IPS-18c (cell line): Measurements from ENCODE around the gene TBC1D1.

Experiments used
- H3K4me3 ChIP-seq: 2 replicates; pipeline ENCODE4 v1.7.0; 2013; ENCODE audit warnings: low read depth, mild to moderate bottlenecking, low read length, moderate library complexity; ENCODE audit not compliant: insufficient read depth
- H3K9me3 ChIP-seq: one replicate; pipeline ENCODE4 v1.6.1; 2013; ENCODE audit warnings: mild to moderate bottlenecking, low read length, moderate library complexity; ENCODE audit not compliant: control insufficient read depth, insufficient read depth

TBC1D1 gene

DNA sequence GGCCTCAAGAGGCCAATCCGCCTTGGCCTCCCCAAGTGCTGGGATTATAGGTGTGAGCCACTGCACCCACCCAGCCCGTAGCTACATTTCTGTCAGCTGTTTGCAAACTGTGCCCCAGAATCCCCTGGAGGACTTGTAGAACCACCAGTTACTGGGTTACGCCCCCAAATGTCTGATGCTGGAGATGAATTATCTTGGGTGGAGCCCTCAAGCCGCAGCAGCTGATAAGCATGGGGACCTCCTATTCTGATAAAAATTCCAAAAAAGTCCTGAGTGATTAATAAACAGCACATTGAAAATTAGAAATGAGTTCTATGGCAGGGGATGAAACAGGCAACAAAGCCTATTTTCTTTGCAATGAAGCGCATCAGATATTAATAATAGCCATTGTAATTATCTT, 174.3 kb downstream of the TBC1D1 start:
- no peak overlapping the region for H3K4me3 ChIP-seq
- no peaks in the 10 kb centered on the region for H3K9me3 ChIP-seq

DNA sequence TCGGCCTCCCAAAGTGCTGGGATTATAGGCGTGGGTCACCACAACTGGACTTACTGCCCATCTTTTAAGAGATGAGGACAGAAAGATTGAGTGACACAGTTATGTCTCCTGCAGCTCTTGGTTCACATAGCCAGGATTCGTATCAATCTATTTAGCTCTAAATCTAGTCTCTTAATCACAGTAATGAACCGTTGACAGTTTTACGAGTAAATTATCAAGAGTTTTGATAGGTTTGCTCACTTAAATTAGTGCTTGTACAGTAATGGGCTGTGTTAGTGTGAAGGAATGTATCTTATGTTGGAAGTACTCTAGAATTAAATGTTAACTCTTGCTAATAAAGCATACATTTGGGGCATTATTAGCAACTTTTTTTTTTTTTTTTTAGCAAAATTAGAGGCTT, 175.0 kb downstream of the TBC1D1 start:
- Histone ChIP-seq H3K9me3 (no peaks in the 10 kb centered on the region), H3K4me3 (no peak overlapping the region)

GRCh38 chr4:38067499-38067898, 176.6 kb downstream of the TBC1D1 start:
- H3K9me3 ChIP-seq: no peaks in the 10 kb centered on the region

DNA sequence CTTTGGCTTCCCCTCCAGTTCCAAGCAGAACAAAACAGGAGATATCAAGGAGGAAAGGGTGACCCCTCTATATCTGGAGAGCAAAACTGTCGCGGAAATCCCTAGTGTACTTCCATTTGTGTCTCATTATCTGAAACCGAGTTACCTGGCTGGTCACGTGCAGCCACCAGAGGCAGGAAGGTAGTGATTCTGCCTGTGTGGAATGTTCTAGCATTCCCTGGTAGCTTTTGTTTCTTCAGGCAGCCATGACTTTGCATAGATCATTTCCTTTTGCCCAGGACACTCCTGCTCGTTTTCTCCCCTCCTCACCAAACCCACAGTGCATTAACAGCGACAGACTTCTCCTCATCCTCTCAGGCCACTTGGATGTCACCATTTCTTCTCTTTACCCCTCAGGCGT, 177.2 kb downstream of the TBC1D1 start:
- no peak overlapping the region for H3K4me3 ChIP-seq
- no peaks in the 10 kb centered on the region for H3K9me3 ChIP-seq

More at GRCh38 chr4:38067499-38067898, 176.6 kb downstream of the TBC1D1 start:
- no peak overlapping the region for H3K4me3 ChIP-seq

DNA sequence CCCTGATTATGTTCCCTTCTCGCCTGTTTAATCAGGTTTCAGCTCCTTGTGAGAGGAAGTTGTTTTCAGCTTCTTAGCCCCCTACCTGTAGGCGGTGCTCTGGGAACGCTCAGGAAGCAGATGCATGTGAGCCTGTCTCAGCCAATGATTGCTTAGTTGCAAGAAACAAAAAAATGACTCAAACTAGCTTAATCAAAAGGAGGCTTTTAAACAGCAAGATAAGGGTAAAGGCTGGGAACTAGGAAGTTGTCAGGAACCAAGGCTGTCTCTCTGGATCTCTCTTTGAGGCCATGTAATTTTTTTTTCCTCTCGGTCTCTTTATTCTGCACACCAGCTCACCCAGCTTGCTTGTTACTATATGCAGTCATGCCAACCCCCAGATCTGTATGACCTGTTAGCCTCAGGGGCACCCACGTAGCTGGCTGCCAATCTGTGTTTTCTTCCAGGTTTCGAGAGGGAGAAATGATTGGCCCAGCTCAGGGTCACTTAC, 178.4 kb downstream of the TBC1D1 start:
- Histone ChIP-seq H3K4me3 (no peak overlapping the region), H3K9me3 (no peaks in the 10 kb centered on the region)

DNA sequence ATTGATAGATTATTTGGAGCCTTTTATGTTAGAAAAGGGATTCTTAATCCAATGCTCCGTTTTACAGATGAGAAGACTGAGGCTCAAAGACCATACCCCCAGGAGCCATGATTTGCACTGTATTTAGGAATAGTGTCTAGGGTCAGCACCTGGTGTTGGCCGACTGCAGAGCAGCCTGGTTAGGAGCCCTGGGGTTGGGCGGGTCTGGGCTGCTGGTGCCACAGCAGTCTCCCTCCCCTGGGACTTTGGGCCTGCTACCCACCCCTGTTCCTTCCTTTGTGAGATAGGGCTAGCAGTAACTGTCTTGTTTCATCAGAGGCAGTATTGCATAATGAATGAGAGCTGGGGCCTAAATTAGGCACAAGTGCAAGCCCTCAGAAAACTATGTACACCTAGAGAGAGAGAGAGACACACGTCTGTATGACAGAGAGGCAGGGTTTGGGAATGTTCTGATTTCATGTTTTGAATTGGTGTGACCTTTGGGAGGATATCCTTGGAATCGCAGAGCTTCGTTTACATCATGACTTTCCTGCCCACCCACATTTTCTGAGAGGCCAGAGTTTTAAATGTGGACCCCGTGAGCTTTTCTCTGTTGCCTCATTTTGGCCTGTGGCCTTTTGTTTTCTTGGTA, 181.0 kb downstream of the TBC1D1 start:
- Histone ChIP-seq H3K9me3 (no peaks in the 10 kb centered on the region), H3K4me3 (no peak overlapping the region)

DNA sequence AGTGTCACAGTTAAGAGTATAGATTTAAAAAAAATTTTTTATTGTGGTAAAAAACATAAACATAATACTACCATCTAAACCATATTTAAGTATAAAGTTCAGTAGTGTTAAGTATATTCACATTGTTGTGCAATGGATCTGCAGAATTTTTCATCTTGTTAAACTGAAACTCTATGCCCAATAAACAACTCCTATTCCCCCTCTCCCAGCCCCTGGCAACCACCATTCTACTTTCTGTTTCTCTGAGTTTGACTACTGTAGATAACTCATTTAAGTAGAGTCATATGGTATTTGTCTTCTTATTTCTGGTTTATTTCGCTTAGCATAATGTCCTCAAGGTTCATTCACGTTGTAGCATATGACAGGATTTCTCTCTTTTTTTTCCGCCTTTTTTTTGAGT, 181.7 kb downstream of the TBC1D1 start:
- Histone ChIP-seq H3K9me3 (no peaks in the 10 kb centered on the region), H3K4me3 (no peak overlapping the region)

GRCh38 chr4:38073596-38074234, 182.8 kb downstream of the TBC1D1 start:
- H3K9me3 ChIP-seq: no peaks in the 10 kb centered on the region
- H3K4me3 ChIP-seq: no peak overlapping the region

DNA sequence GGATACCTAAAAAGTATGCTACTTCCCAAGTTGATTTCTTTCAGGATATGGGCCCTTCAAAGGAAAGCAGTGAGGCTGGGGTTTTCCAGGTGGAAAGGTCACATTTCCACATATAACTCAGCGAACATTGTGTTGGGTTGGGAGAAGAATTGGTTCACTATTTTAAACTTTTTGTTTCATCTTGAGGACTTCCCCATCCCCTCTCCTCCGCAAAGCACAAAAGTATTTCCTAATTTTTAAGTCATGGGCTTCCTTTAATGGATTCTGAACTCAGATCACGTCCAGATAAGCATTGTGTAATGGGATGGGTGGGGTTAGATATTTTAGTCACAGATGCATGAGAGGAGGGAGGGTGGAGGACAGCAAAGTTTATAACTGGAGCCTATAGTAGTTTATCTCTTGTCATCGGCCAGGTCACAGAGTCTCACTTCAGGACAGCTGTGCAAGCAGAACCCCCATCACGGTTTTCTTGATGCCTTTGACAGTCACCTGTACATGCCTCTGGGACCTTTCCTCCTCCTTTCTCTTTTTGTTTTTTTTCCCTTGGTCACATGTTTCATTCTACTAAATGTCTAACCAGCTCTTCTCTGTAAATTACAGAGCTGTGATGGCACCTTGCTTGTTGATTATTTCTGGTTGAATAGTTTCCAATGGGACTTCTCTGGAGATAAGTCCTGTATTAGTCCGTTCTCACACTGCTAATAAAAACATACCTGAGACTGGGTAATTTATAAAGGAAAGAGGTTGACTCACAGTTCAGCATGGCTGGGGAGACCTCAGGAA, 184.7 kb downstream of the TBC1D1 start:
- Histone ChIP-seq H3K4me3 (no peak overlapping the region), H3K9me3 (no peaks in the 10 kb centered on the region)

- Histone ChIP-seq H3K9me3 (no peaks in the 10 kb centered on the region), H3K4me3 (no peak overlapping the region)
Observed at GRCh38 chr4:38076153-38076669, 185.3 kb downstream of the TBC1D1 start.

GRCh38 chr4:38077791-38078489, 187.1 kb downstream of the TBC1D1 start:
- Histone ChIP-seq H3K9me3 (no peaks in the 10 kb centered on the region), H3K4me3 (no peak overlapping the region)

GRCh38 chr4:38078590-38079421, 187.9 kb downstream of the TBC1D1 start:
- H3K9me3 ChIP-seq: no peaks in the 10 kb centered on the region
- no peak overlapping the region for H3K4me3 ChIP-seq

DNA sequence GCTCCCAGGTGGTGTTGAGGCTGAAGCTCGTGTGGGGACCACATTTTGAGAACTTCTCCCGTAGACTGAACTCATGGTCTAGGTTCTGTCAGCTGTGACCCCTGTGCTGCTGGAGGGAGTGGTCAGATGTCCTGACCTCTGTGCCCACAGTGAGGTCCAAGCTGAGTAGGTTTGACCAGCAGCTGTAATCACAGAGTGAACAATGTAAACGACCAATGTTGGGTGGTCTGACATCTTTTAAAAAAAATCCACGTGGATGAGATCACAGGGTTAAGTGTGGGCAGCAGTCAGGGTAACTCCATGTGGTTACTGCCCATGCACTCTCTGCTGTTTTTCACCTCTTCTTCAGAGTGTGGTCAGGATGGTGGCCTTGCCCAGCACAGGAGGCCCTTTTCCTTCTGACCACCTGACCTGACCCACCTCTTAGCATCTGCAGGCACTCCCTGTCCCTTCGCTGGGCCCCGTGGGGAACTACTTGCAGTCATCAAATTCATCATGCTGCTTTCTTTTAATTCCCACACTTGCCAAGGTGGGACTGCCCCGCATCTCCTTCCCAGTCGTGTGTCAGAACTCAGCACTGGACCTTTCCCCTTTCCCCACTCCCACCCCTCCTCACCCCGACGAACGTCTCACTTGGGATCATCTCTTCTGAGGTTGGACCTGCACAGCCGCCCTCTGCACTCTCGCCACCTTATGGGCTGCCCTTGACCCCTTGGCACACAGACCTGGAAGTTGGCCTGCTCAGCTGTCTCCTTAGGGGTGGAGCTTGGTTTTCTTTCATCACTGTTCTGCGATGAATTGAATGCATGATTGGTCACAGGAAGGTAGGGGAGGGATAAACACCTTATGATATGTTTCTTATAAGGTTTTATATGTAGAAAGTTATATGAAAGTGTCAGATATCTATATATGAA, 189.4 kb downstream of the TBC1D1 start:
- no peaks in the 10 kb centered on the region for H3K9me3 ChIP-seq
- no peak overlapping the region for H3K4me3 ChIP-seq

GRCh38 chr4:38082021-38082420, 191.1 kb downstream of the TBC1D1 start:
- no peaks in the 10 kb centered on the region for H3K9me3 ChIP-seq
- no peak overlapping the region for H3K4me3 ChIP-seq

DNA sequence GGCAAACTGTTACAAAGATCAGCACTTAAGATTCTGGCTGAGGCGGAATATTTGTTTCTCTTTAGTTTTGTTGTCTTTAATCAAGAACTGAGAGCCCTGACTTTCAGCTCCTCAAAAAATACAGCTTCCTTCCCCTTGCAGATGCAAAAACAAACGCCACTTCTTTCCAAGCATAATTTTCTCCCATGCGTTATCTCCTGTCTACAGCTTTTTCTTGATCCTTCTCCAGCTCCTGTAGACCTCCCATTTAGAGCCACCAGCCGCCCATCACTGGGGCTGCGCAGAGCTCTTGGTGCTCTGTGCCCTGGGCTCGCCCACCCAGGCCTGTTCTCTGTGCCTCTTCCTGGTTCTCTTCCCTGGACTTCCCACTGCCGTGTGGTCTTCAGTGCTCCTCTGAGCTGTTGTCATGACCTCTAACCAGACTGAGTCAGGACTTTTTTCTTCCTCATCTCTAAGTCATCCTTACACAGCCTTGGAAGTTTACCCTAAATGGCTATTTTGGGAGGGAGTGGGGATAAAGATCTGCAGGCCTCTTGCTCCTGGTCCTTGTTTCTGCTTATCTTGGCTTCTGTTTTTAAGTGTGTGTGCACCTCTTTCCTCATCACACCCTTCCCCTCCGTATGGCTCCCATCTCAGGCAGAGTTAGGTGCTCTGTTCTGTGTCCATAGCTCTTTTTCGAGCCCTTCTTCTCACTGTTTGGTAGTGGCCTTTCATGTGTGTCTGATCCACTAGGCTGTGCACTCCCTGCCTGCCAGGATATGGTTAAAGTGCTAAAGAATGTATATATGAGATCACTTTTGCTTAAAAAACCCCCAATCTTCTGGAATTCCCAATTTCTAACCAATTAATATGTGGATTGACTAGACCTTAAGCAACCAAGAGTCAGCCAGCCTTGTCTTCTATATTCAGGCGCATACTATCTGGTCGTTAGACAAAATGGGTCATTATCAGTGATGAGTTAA, 191.8 kb downstream of the TBC1D1 start:
- H3K9me3 ChIP-seq: no peaks in the 10 kb centered on the region
- H3K4me3 ChIP-seq: no peak overlapping the region
